Stimulated activated naive CD4-positive, alpha-beta T cell (primary cell): ENCODE results near the gene PPP6C.
"Not testable (repeated sequence)": the region's sequence is repeated elsewhere in the genome, so short reads cannot be mapped to it uniquely, and the experiment has no call there.

Experiments
- DNase-seq, 6 experiments: peaks; one replicate each; lab custom pipeline; 2025; lab: John Stamatoyannopoulos, UW

The PPP6C gene

GRCh38 chr9:125189361-125190289, at the start of gene PPP6C:
TSS of gene PPP6C (minus strand) at chr9:125189803. CDS start at chr9:125189718, 85 bp downstream.
- peak; percentile 93 to 95 (median 94) for DNase-seq

- DNase-seq: no peak
Measured at GRCh38 chr9:125238915-125239446, 49.4 kb upstream of the PPP6C start.

GRCh38 chr9:125238127-125238914, 48.7 kb upstream of the PPP6C start:
- peak in 1 of 6 experiments; percentile 9 for DNase-seq

GRCh38 chr9:125236520-125237159, 47.0 kb upstream of the PPP6C start:
- not testable (repeated sequence) for DNase-seq

- no peak for DNase-seq
Measured at GRCh38 chr9:125235804-125236519, 46.4 kb upstream of the PPP6C start.

GRCh38 chr9:125234099-125234498, 44.5 kb upstream of the PPP6C start:
- not testable (repeated sequence) for DNase-seq

GRCh38 chr9:125233678-125234077, 44.1 kb upstream of the PPP6C start:
- DNase-seq: no peak

- no peak for DNase-seq
Measured at GRCh38 chr9:125227761-125228160, 38.2 kb upstream of the PPP6C start.

- not testable (repeated sequence) for DNase-seq
Measured at GRCh38 chr9:125224858-125225257, 35.3 kb upstream of the PPP6C start.

- DNase-seq: no peak
Measured at GRCh38 chr9:125218621-125219020, 29.0 kb upstream of the PPP6C start.

- no peak for DNase-seq
Measured at GRCh38 chr9:125214186-125214585, 24.6 kb upstream of the PPP6C start.

GRCh38 chr9:125204477-125204876, 14.9 kb upstream of the PPP6C start:
- no peak for DNase-seq

- DNase-seq: no peak
Measured at GRCh38 chr9:125202846-125203618, 13.4 kb upstream of the PPP6C start.

- DNase-seq: peak; percentile 66 to 85 (median 82)
Measured at GRCh38 chr9:125200216-125201047, 10.8 kb upstream of the PPP6C start, which contains the start of gene RABEPK. TSS of gene RABEPK (plus strand) at chr9:125200542. CDS start at chr9:125203014, 2,472 bp downstream.

- DNase-seq: peak in 3 of 6 experiments; percentile 39 to 72 (median 57)
Measured at GRCh38 chr9:125195591-125195990, 6.0 kb upstream of the PPP6C start.

GRCh38 chr9:125194466-125194865, 4.9 kb upstream of the PPP6C start:
- not testable (repeated sequence) for DNase-seq

GRCh38 chr9:125190361-125190801, 778 bp upstream of the PPP6C start:
- peak in 1 of 6 experiments; percentile 35 for DNase-seq

GRCh38 chr9:125189011-125189360, 617 bp downstream of the PPP6C start:
- DNase-seq: peak in 2 of 6 experiments; percentile 33 to 41

- no peak for DNase-seq
Measured at GRCh38 chr9:125183561-125183960, 6.0 kb downstream of the PPP6C start.
